PFSK-1 (cell line): Measurements from ENCODE around the gene MALAT1.

Source experiments
- FOXP2 ChIP-seq: optimal IDR thresholded peaks from 2 replicates; pipeline ENCODE3; 2011; ENCODE audit warnings: borderline replicate concordance, control low read depth, inconsistent platforms; ENCODE audit not compliant: insufficient read depth; ENCODE audit errors: extremely low read length, extremely low read depth
- POLR2AphosphoS5 ChIP-seq: IDR thresholded peaks from 2 replicates; pipeline ENCODE4 v1.6.1; 2012; ENCODE audit warnings: low read depth, mild to moderate bottlenecking, control low read depth, low read length, moderate library complexity
- SIN3A ChIP-seq: IDR thresholded peaks from 2 replicates; pipeline ENCODE4 v1.6.1; 2012; ENCODE audit warnings: mild to moderate bottlenecking, low read length, moderate library complexity, borderline replicate concordance; ENCODE audit not compliant: insufficient read depth
- TAF1 ChIP-seq: IDR thresholded peaks from 2 replicates; pipeline ENCODE4 v1.6.1; 2012; ENCODE audit warnings: low read length, control low read depth, borderline replicate concordance; ENCODE audit not compliant: insufficient read depth
- TF ChIP-seq, protein P1 (sequence below), 2 experiments: IDR thresholded peaks; 2 replicates each; pipeline versions ENCODE4 v1.6.1 to v1.8.0; 2011 to 2012; ENCODE audit warnings: low read depth in 2 of 2, low read length in 2 of 2, control low read depth in 1 of 2, inconsistent platforms in 1 of 2, mild to moderate bottlenecking in 1 of 2, moderate library complexity in 1 of 2; ENCODE audit not compliant: insufficient read depth in 1 of 2

DNA sequence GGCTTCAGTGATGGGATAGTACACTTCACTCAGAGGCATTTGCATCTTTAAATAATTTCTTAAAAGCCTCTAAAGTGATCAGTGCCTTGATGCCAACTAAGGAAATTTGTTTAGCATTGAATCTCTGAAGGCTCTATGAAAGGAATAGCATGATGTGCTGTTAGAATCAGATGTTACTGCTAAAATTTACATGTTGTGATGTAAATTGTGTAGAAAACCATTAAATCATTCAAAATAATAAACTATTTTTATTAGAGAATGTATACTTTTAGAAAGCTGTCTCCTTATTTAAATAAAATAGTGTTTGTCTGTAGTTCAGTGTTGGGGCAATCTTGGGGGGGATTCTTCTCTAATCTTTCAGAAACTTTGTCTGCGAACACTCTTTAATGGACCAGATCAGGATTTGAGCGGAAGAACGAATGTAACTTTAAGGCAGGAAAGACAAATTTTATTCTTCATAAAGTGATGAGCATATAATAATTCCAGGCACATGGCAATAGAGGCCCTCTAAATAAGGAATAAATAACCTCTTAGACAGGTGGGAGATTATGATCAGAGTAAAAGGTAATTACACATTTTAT lies 4.6 kb downstream of the MALAT1 start:
- TF ChIP-seq, protein P1, sequence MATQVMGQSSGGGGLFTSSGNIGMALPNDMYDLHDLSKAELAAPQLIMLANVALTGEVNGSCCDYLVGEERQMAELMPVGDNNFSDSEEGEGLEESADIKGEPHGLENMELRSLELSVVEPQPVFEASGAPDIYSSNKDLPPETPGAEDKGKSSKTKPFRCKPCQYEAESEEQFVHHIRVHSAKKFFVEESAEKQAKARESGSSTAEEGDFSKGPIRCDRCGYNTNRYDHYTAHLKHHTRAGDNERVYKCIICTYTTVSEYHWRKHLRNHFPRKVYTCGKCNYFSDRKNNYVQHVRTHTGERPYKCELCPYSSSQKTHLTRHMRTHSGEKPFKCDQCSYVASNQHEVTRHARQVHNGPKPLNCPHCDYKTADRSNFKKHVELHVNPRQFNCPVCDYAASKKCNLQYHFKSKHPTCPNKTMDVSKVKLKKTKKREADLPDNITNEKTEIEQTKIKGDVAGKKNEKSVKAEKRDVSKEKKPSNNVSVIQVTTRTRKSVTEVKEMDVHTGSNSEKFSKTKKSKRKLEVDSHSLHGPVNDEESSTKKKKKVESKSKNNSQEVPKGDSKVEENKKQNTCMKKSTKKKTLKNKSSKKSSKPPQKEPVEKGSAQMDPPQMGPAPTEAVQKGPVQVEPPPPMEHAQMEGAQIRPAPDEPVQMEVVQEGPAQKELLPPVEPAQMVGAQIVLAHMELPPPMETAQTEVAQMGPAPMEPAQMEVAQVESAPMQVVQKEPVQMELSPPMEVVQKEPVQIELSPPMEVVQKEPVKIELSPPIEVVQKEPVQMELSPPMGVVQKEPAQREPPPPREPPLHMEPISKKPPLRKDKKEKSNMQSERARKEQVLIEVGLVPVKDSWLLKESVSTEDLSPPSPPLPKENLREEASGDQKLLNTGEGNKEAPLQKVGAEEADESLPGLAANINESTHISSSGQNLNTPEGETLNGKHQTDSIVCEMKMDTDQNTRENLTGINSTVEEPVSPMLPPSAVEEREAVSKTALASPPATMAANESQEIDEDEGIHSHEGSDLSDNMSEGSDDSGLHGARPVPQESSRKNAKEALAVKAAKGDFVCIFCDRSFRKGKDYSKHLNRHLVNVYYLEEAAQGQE (IDR thresholded peaks at IDR 0.05; ENCODE audit: insufficient read depth in 1 of 2, low read depth in 2 of 2, low read length in 2 of 2), result no peak
- TF ChIP-seq POLR2AphosphoS5 (no peak; the same call in 1 of the 2 replicates), SIN3A (no peak), TAF1 (no peak), FOXP2 (no peak)
